ENCODE data around the gene TLE7. TPM values are rescaled to one million over a fixed set of nuclear protein-coding genes. Genes with fewer than 3 reads are reported as not detected.
A peak's percentile ranks its signal among the peaks of the same experiment; 100 is the strongest.

TLE7 gene
- total RNA-seq, 6 experiments from 2014 or later: not detected

DNA sequence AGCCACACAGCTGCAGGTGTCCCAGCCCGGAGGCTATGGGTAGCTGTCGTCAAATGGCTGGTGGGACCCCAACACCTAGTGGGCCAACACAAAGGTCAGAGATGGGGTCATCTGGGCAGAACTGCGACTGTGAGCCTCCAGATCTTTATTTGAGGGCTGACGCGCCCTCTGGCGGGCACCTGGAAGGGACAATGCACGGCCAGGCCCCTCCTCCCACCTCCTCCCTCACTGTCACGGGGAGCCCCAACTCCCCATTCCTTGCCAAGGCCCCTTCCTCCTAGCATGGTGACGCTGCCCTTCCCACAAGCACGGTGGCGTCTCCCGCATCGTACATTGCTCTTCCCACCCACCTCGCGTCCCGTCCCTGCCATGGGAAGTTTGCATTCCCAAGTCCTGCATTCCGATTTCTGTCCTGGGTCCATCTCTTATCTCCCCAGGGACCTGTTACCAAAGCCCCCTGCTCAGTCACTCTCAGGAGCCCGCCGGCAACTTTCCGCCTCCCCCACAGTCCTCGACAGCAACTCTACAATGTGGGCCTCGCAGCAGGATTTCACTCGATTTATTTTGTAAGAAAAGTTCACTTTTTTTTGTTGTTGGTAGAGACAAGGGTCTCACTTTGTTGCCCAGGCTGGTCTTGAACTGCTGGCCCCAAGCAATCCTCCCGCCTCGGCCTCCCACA, 1.0 kb downstream of the TLE7 start:
- peaks cover 12% of the 10 kb centered on the region for H3K27me3 Mint-ChIP-seq (ENCODE audit: insufficient read depth)
- peaks cover 10% of the 10 kb centered on the region for H3K36me3 Mint-ChIP-seq (ENCODE audit: low read depth)

DNA sequence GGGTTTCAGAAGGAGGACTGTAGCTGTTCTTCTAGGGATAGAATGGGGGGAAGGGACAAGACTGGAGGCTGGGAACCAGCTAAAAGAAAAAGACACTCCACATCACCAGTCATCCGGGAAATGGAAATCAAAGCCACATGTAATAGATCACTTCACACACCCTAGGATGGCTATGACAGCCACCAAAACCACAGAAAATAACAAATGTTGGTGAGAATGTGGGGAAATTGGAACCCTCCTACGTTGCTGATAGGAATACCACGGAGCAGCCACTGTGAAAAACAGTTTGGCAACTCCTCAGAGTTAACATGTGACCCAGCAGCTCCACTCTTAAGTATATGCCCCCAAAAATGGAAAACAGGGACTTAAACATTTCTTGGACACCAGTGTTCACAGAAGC, 2.3 kb downstream of the TLE7 start:
- H3K4me1 Mint-ChIP-seq (ENCODE audit: low read depth): peaks cover 14% of the 10 kb centered on the region
- no peak for DNase-seq
- TF ChIP-seq, protein P1, sequence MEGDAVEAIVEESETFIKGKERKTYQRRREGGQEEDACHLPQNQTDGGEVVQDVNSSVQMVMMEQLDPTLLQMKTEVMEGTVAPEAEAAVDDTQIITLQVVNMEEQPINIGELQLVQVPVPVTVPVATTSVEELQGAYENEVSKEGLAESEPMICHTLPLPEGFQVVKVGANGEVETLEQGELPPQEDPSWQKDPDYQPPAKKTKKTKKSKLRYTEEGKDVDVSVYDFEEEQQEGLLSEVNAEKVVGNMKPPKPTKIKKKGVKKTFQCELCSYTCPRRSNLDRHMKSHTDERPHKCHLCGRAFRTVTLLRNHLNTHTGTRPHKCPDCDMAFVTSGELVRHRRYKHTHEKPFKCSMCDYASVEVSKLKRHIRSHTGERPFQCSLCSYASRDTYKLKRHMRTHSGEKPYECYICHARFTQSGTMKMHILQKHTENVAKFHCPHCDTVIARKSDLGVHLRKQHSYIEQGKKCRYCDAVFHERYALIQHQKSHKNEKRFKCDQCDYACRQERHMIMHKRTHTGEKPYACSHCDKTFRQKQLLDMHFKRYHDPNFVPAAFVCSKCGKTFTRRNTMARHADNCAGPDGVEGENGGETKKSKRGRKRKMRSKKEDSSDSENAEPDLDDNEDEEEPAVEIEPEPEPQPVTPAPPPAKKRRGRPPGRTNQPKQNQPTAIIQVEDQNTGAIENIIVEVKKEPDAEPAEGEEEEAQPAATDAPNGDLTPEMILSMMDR (IDR thresholded peaks at IDR 0.05): no peak
- H3K27ac Mint-ChIP-seq: no peak overlapping the region
- H3K9me3 Mint-ChIP-seq: peaks cover 9% of the 10 kb centered on the region
- peaks cover 12% of the 10 kb centered on the region for H3K27me3 Mint-ChIP-seq (ENCODE audit: insufficient read depth)
- peaks cover 6% of the 10 kb centered on the region; the same call in 1 of the 2 replicates for H3K36me3 Mint-ChIP-seq (ENCODE audit: low read depth)
- H3K4me3 Mint-ChIP-seq: no peak overlapping the region

More for the DNA sequence above, 1.0 kb downstream of the TLE7 start:
- H3K4me1 Mint-ChIP-seq (ENCODE audit: low read depth): peaks cover 14% of the 10 kb centered on the region
- no peak overlapping the region for H3K27ac Mint-ChIP-seq
- TF ChIP-seq, protein P1 (IDR thresholded peaks at IDR 0.05): peak; percentile 68
- H3K4me3 Mint-ChIP-seq: no peak overlapping the region
- no peak for DNase-seq
- peaks cover 21% of the 10 kb centered on the region for H3K9me3 Mint-ChIP-seq

DNA sequence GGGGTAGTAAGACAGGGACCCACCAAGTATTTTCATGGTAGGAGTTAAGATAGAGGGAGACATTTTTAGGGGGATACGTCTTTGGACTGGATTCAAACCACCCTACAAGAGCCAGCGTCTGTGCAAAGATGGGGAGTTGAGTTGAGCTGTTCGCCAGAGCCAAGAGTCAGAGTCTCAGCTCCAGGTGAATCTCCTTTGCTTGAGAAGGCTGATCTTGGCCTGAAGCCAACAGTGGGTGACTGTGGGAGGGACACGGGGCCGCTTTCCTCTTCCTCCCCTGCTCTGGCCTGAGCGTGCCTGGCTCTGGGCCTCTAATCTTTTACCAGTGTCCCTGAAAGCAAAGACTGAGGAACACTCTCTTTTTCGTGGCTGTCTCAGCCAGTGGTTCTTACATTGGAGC, 5.4 kb downstream of the TLE7 start:
- TF ChIP-seq, protein P1 (IDR thresholded peaks at IDR 0.05): no peak
- Mint-ChIP-seq H3K4me3 (no peak overlapping the region), H3K27ac (no peak overlapping the region), H3K36me3 (ENCODE audit: low read depth) (no peaks in the 10 kb centered on the region), H3K9me3 (no peaks in the 10 kb centered on the region; the same call in none of the 2 replicates), H3K4me1 (ENCODE audit: low read depth) (peaks cover 14% of the 10 kb centered on the region), H3K27me3 (ENCODE audit: insufficient read depth) (peaks cover 21% of the 10 kb centered on the region)
- DNase-seq: no peak

DNA sequence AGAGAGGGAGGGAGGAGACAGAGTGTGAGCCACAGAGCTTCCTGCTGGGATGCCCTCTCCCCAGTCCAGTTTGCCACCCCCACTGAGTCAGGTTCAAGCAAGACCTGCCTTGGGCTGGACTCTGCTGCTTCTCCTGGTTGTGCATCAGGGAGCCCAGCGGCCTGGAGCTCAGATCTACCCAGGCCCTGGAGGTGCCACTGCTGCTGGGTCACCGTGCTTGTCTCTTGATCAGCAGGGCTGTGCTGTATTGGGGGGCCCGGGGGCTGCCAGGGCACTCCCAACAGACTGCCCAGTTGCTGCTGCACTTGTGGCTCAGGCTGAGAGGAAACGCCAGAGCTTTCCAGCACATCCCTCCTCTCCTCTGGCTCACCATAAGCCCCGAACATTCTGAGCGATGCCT, 8.9 kb downstream of the TLE7 start:
- DNase-seq: no peak
- Mint-ChIP-seq H3K4me1 (ENCODE audit: low read depth) (peaks cover 22% of the 10 kb centered on the region), H3K27me3 (ENCODE audit: insufficient read depth) (peaks cover 12% of the 10 kb centered on the region), H3K36me3 (ENCODE audit: low read depth) (no peaks in the 10 kb centered on the region), H3K4me3 (no peak overlapping the region), H3K27ac (no peak overlapping the region), H3K9me3 (no peaks in the 10 kb centered on the region; the same call in 1 of the 2 replicates)
- TF ChIP-seq, protein P1 (IDR thresholded peaks at IDR 0.05): no peak

DNA sequence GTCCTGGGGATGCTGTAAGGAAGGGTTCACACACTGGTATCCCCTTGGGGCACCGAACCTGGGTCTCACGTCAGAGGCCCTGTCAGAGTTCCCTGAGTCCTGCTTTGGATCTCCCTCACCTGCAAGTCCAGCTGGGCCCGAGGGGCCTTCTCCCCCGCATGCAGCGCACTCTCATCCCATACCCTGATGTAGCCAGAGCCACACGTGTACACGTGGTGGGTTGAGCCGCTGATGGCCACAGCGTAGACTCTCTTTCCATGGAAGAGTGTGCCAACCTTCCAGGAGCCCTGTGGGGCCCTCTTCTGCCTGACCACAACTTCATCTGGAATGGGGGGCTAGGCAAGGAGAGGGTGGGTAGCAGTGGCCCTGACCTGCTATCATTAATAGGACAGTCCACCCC, 9.9 kb downstream of the TLE7 start:
- peaks cover 17% of the 10 kb centered on the region for H3K4me1 Mint-ChIP-seq (ENCODE audit: low read depth)
- H3K27me3 Mint-ChIP-seq (ENCODE audit: insufficient read depth): peaks cover 10% of the 10 kb centered on the region
- TF ChIP-seq, protein P1 (IDR thresholded peaks at IDR 0.05): no peak
- H3K27ac Mint-ChIP-seq: no peak overlapping the region
- H3K36me3 Mint-ChIP-seq (ENCODE audit: low read depth): no peaks in the 10 kb centered on the region
- DNase-seq: no peak
- H3K4me3 Mint-ChIP-seq: no peak overlapping the region
- H3K9me3 Mint-ChIP-seq: no peaks in the 10 kb centered on the region; the same call in 1 of the 2 replicates

All from HFFc6 (cell line).